ENCODE data around the gene ALX4.

Gene ALX4

DNA sequence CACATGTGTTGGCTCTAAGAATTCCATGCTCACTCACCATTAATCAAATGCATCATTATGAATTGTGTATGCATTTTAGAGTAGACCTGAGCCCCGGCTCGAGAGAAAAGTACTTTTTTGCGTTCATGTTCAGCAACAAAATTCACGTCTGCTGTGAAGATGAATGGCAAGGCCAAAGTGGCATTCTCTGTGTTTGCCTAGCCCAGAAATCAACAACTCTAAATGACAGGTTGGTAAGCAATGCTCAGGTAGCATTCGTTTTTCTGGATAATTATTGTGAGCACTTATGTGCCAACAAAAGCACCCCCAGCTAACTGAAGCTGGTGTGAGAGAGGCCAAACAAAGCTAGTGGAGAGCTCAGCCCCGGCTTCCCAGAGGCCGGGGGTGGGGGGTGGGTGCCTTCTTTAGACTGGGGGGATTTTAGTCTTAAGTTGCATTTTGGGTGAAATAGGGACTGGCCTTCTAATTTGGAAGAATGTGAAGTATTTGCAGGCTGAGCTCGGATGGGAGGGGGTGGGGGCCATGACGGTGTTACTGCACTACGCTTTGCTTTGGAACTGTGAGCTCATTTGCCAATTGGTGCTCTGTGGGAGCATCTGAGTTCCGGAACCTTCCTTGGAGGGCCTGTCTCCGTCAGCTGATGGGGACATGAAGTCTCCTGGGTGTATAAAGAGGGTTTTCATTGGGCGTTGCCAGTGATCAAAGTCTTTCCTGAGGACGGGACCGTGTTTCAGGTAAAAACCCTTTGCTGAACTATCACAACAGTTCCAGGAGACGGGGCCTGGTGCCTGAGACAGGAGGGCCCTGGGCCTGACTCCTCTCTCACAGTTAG is 29.0 kb upstream of the ALX4 start:
- H3K79me2 ChIP-seq (ENCODE audit: low read length): no peaks in the 10 kb centered on the region
- H3K4me2 ChIP-seq (ENCODE audit: low read depth, low read length): no peak overlapping the region
- no peaks in the 10 kb centered on the region for H3K36me3 ChIP-seq (replicated peaks; ENCODE audit: insufficient read depth, low read length)
- H3K27me3 ChIP-seq (replicated peaks; ENCODE audit: insufficient read depth, low read length): 0 out of 2 replicates have a peak, but pooled peaks cover 11% of the 10 kb centered on the region
- no peaks in the 10 kb centered on the region for H3K4me1 ChIP-seq (ENCODE audit: low read length)
- no peaks in the 10 kb centered on the region for H3K9me2 ChIP-seq (replicated peaks; ENCODE audit: insufficient read depth, low read length)
- no peak for DNase-seq
- no peak overlapping the region for H3K9ac ChIP-seq (ENCODE audit: low read length)
- H3K9me3 ChIP-seq (replicated peaks; ENCODE audit: insufficient read depth, low read length): no peaks in the 10 kb centered on the region
- no peaks in the 10 kb centered on the region for H3F3A ChIP-seq (ENCODE audit: insufficient read depth, low read length)
- no peak overlapping the region for H3K27ac ChIP-seq (ENCODE audit: low read length)
- no peaks in the 10 kb centered on the region for H4K20me1 ChIP-seq (ENCODE audit: insufficient read depth, low read length)
- no peak overlapping the region for H2AFZ ChIP-seq (ENCODE audit: low read length)
- H3K4me3 ChIP-seq (ENCODE audit: low read length): no peak overlapping the region
- TF ChIP-seq EZH2phosphoT487 (IDR thresholded peaks at IDR 0.05; ENCODE audit: low read length) (no peak), EZH2 (optimal IDR thresholded peaks at IDR 0.05; ENCODE audit: low read depth, low read length) (no peak)
- TF ChIP-seq, protein P1, sequence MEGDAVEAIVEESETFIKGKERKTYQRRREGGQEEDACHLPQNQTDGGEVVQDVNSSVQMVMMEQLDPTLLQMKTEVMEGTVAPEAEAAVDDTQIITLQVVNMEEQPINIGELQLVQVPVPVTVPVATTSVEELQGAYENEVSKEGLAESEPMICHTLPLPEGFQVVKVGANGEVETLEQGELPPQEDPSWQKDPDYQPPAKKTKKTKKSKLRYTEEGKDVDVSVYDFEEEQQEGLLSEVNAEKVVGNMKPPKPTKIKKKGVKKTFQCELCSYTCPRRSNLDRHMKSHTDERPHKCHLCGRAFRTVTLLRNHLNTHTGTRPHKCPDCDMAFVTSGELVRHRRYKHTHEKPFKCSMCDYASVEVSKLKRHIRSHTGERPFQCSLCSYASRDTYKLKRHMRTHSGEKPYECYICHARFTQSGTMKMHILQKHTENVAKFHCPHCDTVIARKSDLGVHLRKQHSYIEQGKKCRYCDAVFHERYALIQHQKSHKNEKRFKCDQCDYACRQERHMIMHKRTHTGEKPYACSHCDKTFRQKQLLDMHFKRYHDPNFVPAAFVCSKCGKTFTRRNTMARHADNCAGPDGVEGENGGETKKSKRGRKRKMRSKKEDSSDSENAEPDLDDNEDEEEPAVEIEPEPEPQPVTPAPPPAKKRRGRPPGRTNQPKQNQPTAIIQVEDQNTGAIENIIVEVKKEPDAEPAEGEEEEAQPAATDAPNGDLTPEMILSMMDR (IDR thresholded peaks at IDR 0.05; ENCODE audit: low read length): no peak

DNA sequence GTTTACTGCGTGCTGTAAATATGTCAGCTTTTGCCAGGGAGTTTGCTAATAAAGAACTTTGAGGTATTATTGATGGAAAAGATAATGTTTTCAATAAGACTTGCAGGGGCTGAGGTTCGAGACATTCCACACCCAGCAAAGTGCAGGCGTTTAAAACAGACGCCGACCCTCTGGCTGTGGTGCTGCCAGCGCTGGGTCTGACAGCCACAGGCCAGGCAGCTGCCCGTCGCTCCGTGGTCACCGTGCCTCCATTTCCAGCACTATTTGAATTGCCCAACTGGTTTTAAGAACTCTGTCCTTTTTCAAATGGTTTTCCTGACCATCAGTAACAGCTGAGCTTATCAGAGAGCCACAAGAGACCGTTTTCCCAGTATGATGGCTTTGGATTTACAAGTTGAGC is 28.1 kb upstream of the ALX4 start:
- Histone ChIP-seq H4K20me1 (ENCODE audit: insufficient read depth, low read length) (no peaks in the 10 kb centered on the region), H3K9me2 (replicated peaks; ENCODE audit: insufficient read depth, low read length) (no peaks in the 10 kb centered on the region), H3K36me3 (replicated peaks; ENCODE audit: insufficient read depth, low read length) (no peaks in the 10 kb centered on the region), H3K4me1 (ENCODE audit: low read length) (no peaks in the 10 kb centered on the region), H3K4me2 (ENCODE audit: low read depth, low read length) (no peak overlapping the region), H3K27me3 (replicated peaks; ENCODE audit: insufficient read depth, low read length) (0 out of 2 replicates have a peak, but pooled peaks cover 11% of the 10 kb centered on the region), H3K9me3 (replicated peaks; ENCODE audit: insufficient read depth, low read length) (no peaks in the 10 kb centered on the region), H3K79me2 (ENCODE audit: low read length) (no peaks in the 10 kb centered on the region), H3K4me3 (ENCODE audit: low read length) (no peak overlapping the region), H2AFZ (ENCODE audit: low read length) (no peak overlapping the region), H3K9ac (ENCODE audit: low read length) (no peak overlapping the region), H3F3A (ENCODE audit: insufficient read depth, low read length) (no peaks in the 10 kb centered on the region), H3K27ac (ENCODE audit: low read length) (no peak overlapping the region)
- no peak for TF ChIP-seq EZH2phosphoT487 (IDR thresholded peaks at IDR 0.05; ENCODE audit: low read length)
- TF ChIP-seq, protein P1 (IDR thresholded peaks at IDR 0.05; ENCODE audit: low read length): no peak
- no peak for TF ChIP-seq EZH2 (optimal IDR thresholded peaks at IDR 0.05; ENCODE audit: low read depth, low read length)
- DNase-seq: no peak

DNA sequence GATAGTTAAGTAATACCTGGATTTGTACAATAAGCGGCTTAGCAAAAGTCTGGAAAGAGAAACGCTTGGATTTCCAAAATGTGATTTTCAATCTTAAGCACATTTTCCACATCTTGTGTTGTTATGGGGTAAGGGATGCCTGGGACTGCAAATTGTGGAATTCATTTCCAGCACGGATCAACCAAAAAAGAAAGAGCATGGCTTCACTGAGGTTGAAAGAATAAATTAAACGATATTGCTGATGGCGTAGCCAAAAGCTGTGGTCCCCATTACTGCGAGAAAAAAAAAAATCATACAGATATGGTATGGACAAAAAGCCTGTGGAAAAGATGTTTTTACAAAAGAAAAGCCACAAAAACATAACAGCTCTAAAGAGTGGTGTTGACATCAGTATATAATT is 26.0 kb upstream of the ALX4 start:
- DNase-seq: no peak
- no peaks in the 10 kb centered on the region for H3K9me3 ChIP-seq (replicated peaks; ENCODE audit: insufficient read depth, low read length)
- H3K4me2 ChIP-seq (ENCODE audit: low read depth, low read length): no peak overlapping the region
- H3K27ac ChIP-seq (ENCODE audit: low read length): no peak overlapping the region
- H2AFZ ChIP-seq (ENCODE audit: low read length): no peak overlapping the region
- H3K9me2 ChIP-seq (replicated peaks; ENCODE audit: insufficient read depth, low read length): no peaks in the 10 kb centered on the region
- no peaks in the 10 kb centered on the region for H4K20me1 ChIP-seq (ENCODE audit: insufficient read depth, low read length)
- TF ChIP-seq EZH2 (optimal IDR thresholded peaks at IDR 0.05; ENCODE audit: low read depth, low read length) (no peak), EZH2phosphoT487 (IDR thresholded peaks at IDR 0.05; ENCODE audit: low read length) (no peak)
- TF ChIP-seq, protein P1 (IDR thresholded peaks at IDR 0.05; ENCODE audit: low read length): no peak
- no peak overlapping the region for H3K9ac ChIP-seq (ENCODE audit: low read length)
- no peaks in the 10 kb centered on the region for H3K4me1 ChIP-seq (ENCODE audit: low read length)
- H3K4me3 ChIP-seq (ENCODE audit: low read length): no peak overlapping the region
- H3K36me3 ChIP-seq (replicated peaks; ENCODE audit: insufficient read depth, low read length): no peaks in the 10 kb centered on the region
- H3K79me2 ChIP-seq (ENCODE audit: low read length): no peaks in the 10 kb centered on the region
- 0 out of 2 replicates have a peak, but pooled peaks cover 11% of the 10 kb centered on the region for H3K27me3 ChIP-seq (replicated peaks; ENCODE audit: insufficient read depth, low read length)
- no peaks in the 10 kb centered on the region for H3F3A ChIP-seq (ENCODE audit: insufficient read depth, low read length)

All from MM.1S (cell line).